HCT116 (cell line): ENCODE results near the gene PBLD.

Experiments
- CBX3 ChIP-seq: IDR thresholded peaks from 2 replicates; pipeline ENCODE4 v1.6.1; 2012; ENCODE audit warnings: low read depth
- CEBPB ChIP-seq: IDR thresholded peaks from 2 replicates; pipeline ENCODE4 v1.6.1; 2012; ENCODE audit warnings: low read depth
- CTCF ChIP-seq, 3 experiments: fragments of 200-600 bp in 1 of 3; sonication (generic) in 1 of 3; IDR thresholded peaks in 2 of 3; conservative IDR thresholded peaks in 1 of 3; 2 replicates each; pipeline ENCODE4 v1.5.1; 2012 to 2017; ENCODE audit warnings: low read depth in 2 of 3, low read length in 2 of 3, antibody characterized with exemption in 1 of 3, borderline replicate concordance in 1 of 3, control low read depth in 1 of 3, mild to moderate bottlenecking in 1 of 3, mixed read lengths in 1 of 3, mixed run types in 1 of 3, moderate library complexity in 1 of 3; ENCODE audit not compliant: insufficient read depth in 1 of 3
- EGR1 ChIP-seq: IDR thresholded peaks from 2 replicates; pipeline ENCODE4 v1.6.1; 2012; ENCODE audit warnings: low read depth
- EZH2 ChIP-seq: fragments of 200-600 bp; sonication (generic); IDR thresholded peaks from 2 replicates; pipeline ENCODE4 v1.6.1; 2017; ENCODE audit warnings: antibody characterized with exemption, mixed run types
- MAX ChIP-seq: IDR thresholded peaks from 2 replicates; pipeline ENCODE4 v1.6.1; 2012
- POLR2A ChIP-seq: IDR thresholded peaks from 2 replicates; pipeline ENCODE4 v1.7.0; 2011; ENCODE audit warnings: borderline replicate concordance; ENCODE audit not compliant: insufficient read depth, insufficient read length; ENCODE audit errors: extremely low read depth
- POLR2AphosphoS5 ChIP-seq: IDR thresholded peaks from 2 replicates; pipeline ENCODE4 v1.6.1; 2011; ENCODE audit warnings: mild to moderate bottlenecking, low read depth, low read length, moderate library complexity
- RAD21 ChIP-seq: IDR thresholded peaks from 2 replicates; pipeline ENCODE4 v1.6.1; 2012; ENCODE audit warnings: low read depth, mild to moderate bottlenecking
- REST ChIP-seq: IDR thresholded peaks from 2 replicates; pipeline ENCODE4 v1.6.1; 2012; ENCODE audit warnings: low read depth
- SP1 ChIP-seq: IDR thresholded peaks from 2 replicates; pipeline ENCODE4 v1.6.1; 2012; ENCODE audit warnings: low read depth

- TF ChIP-seq RAD21 = no peak
- no peak for TF ChIP-seq REST
- no peak for TF ChIP-seq POLR2A
- TF ChIP-seq CTCF (IDR thresholded peaks at IDR 0.05 in 2 of 3, conservative IDR thresholded peaks at IDR 0.05 in 1 of 3; ENCODE audit: borderline replicate concordance in 1 of 3, insufficient read depth in 1 of 3, low read depth in 2 of 3, low read length in 2 of 3) = no peak
- no peak for TF ChIP-seq SP1
- TF ChIP-seq POLR2AphosphoS5 = no peak
- TF ChIP-seq EZH2 = no peak
- TF ChIP-seq CBX3 = no peak
- TF ChIP-seq CEBPB = no peak
- no peak for TF ChIP-seq EGR1
- TF ChIP-seq MAX = no peak
Measured at GRCh38 chr10:68301301-68301700, 31.4 kb downstream of the PBLD start.
